GM12878 (cell line): ENCODE data around the gene TMEM229B. TPM values are rescaled to one million over a fixed set of nuclear protein-coding genes. Genes with fewer than 3 reads are reported as not detected.

Source experiments
- ATAC-seq: fragments of 200-7000 bp; cut with Tn5 transposase; 3 replicates; pipeline ENCODE4 v1.9.1; 2020; ENCODE audit warnings: mild to moderate bottlenecking, moderate library complexity
- BruUV-seq: library from RNA; stranded (reverse); fragments of 400-500 nt; replicated peaks from 2 replicates; lab custom pipeline; 2021; lab: Mats Ljungman, UMichigan
- CTCF ChIA-PET: fragments of 300-600 bp; sonication (Branson Sonifier 250); formaldehyde crosslinking; extraction: SDS; loops from one replicate; lab custom pipeline; 2021; ENCODE audit warnings: inconsistent platforms; lab: Yijun Ruan, JAX
- POLR2A ChIA-PET: fragments of 350-600 bp; formaldehyde crosslinking; extraction: SDS; loops from one replicate; lab custom pipeline; 2021; ENCODE audit warnings: inconsistent platforms; lab: Charles Lee
- RAD21 ChIA-PET: fragments of 300-600 bp; sonication (Branson Sonifier 250); formaldehyde crosslinking; loops from one replicate; lab custom pipeline; 2023; ENCODE audit warnings: antibody characterized with exemption; ENCODE audit not compliant: unreplicated experiment; lab: Charles Lee
- SMC1A ChIA-PET: fragments of 300-600 bp; sonication (Branson Sonifier 250); formaldehyde crosslinking; loops from one replicate; lab custom pipeline; 2023; ENCODE audit not compliant: unreplicated experiment, uncharacterized antibody; lab: Charles Lee
- DNase-seq: peaks from one replicate; pipeline ENCODE4 v3.0.0-alpha.2; 2011; ENCODE audit warnings: low read depth, low spot score
- FAIRE-seq: peaks from 3 replicates; lab custom pipeline; 2011; peaks lifted over from hg19 to GRCh38; lab: Jason Lieb, UNC
- H2AFZ ChIP-seq: 2 replicates; pipeline ENCODE4 v1.6.0; 2011; ENCODE audit warnings: low read depth, low read length, control low read depth; ENCODE audit not compliant: control insufficient read depth
- H3K27ac ChIP-seq: 2 replicates; pipeline ENCODE4 v1.5.1; 2011; ENCODE audit warnings: control low read depth; ENCODE audit not compliant: control insufficient read depth, insufficient read depth
- H3K27me3 ChIP-seq, 2 experiments: replicated peaks in 1 of 2; 2 replicates each; pipeline versions ENCODE4 v1.6.0 to v1.6.1; 2011; ENCODE audit warnings: low read length in 1 of 2; ENCODE audit not compliant: control insufficient read depth in 2 of 2, insufficient read depth in 2 of 2
- H3K36me3 ChIP-seq, 2 experiments: 2 replicates each; pipeline ENCODE4 v1.5.1; 2011; ENCODE audit warnings: low read length in 1 of 2; ENCODE audit not compliant: control insufficient read depth in 2 of 2, insufficient read depth in 2 of 2
- H3K4me1 ChIP-seq: 2 replicates; pipeline ENCODE4 v1.6.1; 2011; ENCODE audit warnings: mild to moderate bottlenecking, low read length, moderate library complexity, mixed read lengths; ENCODE audit not compliant: control insufficient read depth, insufficient read depth
- H3K4me2 ChIP-seq: 2 replicates; pipeline ENCODE4 v1.6.0; 2011; ENCODE audit warnings: control low read depth; ENCODE audit not compliant: control insufficient read depth, insufficient read depth
- H3K4me3 ChIP-seq: fragments of 200-600 bp; sonication (generic); 2 replicates; pipeline ENCODE4 v1.5.1; 2016
- H3K79me2 ChIP-seq: 2 replicates; pipeline ENCODE4 v1.6.0; 2011; ENCODE audit warnings: low read length; ENCODE audit not compliant: control insufficient read depth, insufficient read depth
- H3K9ac ChIP-seq: 2 replicates; pipeline ENCODE4 v1.8.0; 2011; ENCODE audit warnings: low read length, control low read depth, mixed read lengths; ENCODE audit not compliant: control insufficient read depth, insufficient read depth
- H3K9me3 ChIP-seq: replicated peaks from 3 replicates; pipeline ENCODE4 v1.5.1; 2011; ENCODE audit warnings: mild to moderate bottlenecking, low read length; ENCODE audit not compliant: control insufficient read depth, insufficient read depth
- H4K20me1 ChIP-seq: 2 replicates; pipeline ENCODE4 v1.6.0; 2011; ENCODE audit not compliant: control insufficient read depth, insufficient read depth
- ASH2L ChIP-seq: fragments of 300-600, 200-600 bp; sonication (generic); IDR thresholded peaks from 2 replicates; pipeline ENCODE4 v1.6.1; 2017; ENCODE audit warnings: low read depth, mild to moderate bottlenecking, borderline replicate concordance
- CBX5 ChIP-seq: sonication (generic); IDR thresholded peaks from 2 replicates; pipeline ENCODE4 v1.6.1; 2016; ENCODE audit warnings: low read depth, moderate library complexity, mild to moderate bottlenecking, inconsistent platforms
- CEBPB ChIP-seq, 2 experiments: fragments of 150-350 bp in 1 of 2; IDR thresholded peaks; 2 replicates each; pipeline ENCODE4 v1.6.1; 2012 to 2014; ENCODE audit warnings: low read depth in 2 of 2, low read length in 2 of 2, borderline replicate concordance in 1 of 2, inconsistent platforms in 1 of 2
- DPF2 ChIP-seq: fragments of 450-650 bp; IDR thresholded peaks from 2 replicates; pipeline ENCODE4 v1.6.1; 2017; ENCODE audit warnings: mild to moderate bottlenecking
- HCFC1 ChIP-seq: fragments of 150-350 bp; IDR thresholded peaks from 2 replicates; pipeline ENCODE4 v1.6.1; 2014; ENCODE audit warnings: low read length
- JUND ChIP-seq: IDR thresholded peaks from 2 replicates; pipeline ENCODE4 v1.6.1; 2012; ENCODE audit warnings: low read depth, mild to moderate bottlenecking, low read length, improper control_type of control experiment, moderate library complexity
- MEF2B ChIP-seq: fragments of 450-650 bp; IDR thresholded peaks from 2 replicates; pipeline ENCODE4 v1.6.1; 2018; ENCODE audit warnings: mild to moderate bottlenecking, moderate library complexity; ENCODE audit not compliant: partially characterized antibody, poor library complexity, severe bottlenecking
- NKRF ChIP-seq: fragments of 450-650 bp; conservative IDR thresholded peaks from 2 replicates; pipeline ENCODE4 v1.6.1; 2017; ENCODE audit warnings: mild to moderate bottlenecking, moderate library complexity
- PRDM15 ChIP-seq: fragments of 450-650 bp; formaldehyde crosslinking; IDR thresholded peaks from 2 replicates; pipeline ENCODE4 v1.4.0; 2020; ENCODE audit warnings: mild to moderate bottlenecking, moderate library complexity
- RELA ChIP-seq: fragments of 450-650 bp; IDR thresholded peaks from 2 replicates; pipeline ENCODE4 v1.8.0; 2014; ENCODE audit warnings: borderline replicate concordance; ENCODE audit not compliant: partially characterized antibody
- RFX5 ChIP-seq: IDR thresholded peaks from 2 replicates; pipeline ENCODE4 v1.6.1; 2011; ENCODE audit warnings: low read depth, low read length, improper control_type of control experiment
- RUNX3 ChIP-seq: IDR thresholded peaks from 2 replicates; pipeline ENCODE4 v1.6.1; 2012; ENCODE audit warnings: low read length, inconsistent platforms
- SIN3A ChIP-seq: IDR thresholded peaks from 2 replicates; pipeline ENCODE4 v1.6.1; 2012; ENCODE audit warnings: low read depth, low read length, improper control_type of control experiment
- SMAD1 ChIP-seq: fragments of 450-650 bp; IDR thresholded peaks from 2 replicates; pipeline ENCODE4 v1.6.1; 2018; ENCODE audit warnings: mild to moderate bottlenecking, low read depth; ENCODE audit not compliant: partially characterized antibody
- ZNF622 ChIP-seq: fragments of 450-650 bp; IDR thresholded peaks from 2 replicates; pipeline ENCODE4 v1.6.1; 2017; ENCODE audit warnings: mild to moderate bottlenecking, inconsistent platforms
- WGBS: methylation state at CpG from one replicate; pipeline ENCODE4 v1.1.6; 2016; ENCODE audit warnings: low lambda C conversion rate; ENCODE audit not compliant: insufficient replicate concordance, insufficient coverage; ENCODE audit errors: missing lambda C conversion rate; 5-methylcytosine and 5-hydroxymethylcytosine counted together
- in situ Hi-C: fragments of 300-500 bp; cut with MboI; formaldehyde crosslinking; loops from 9 replicates; pipeline ENCODE4 v1.14.3; 2018; ENCODE audit warnings: mixed read lengths
- intact Hi-C: fragments of 100-400 bp; cut with micrococcal nuclease; formaldehyde crosslinking; loops from one replicate; pipeline ENCODE4 v1.14.2; 2022; ENCODE audit not compliant: unreplicated experiment
- polyA plus RNA-seq, 11 experiments: library from polyadenylated mRNA; depleted of rRNA in 4 of 11; unstranded in 6 of 11; stranded (reverse) in 5 of 11; fragments of >200 nt; fragmentation: Nextera tagmentation in 4 of 11; fragmentation: Illumina TruSeq in 1 of 11; extraction: Ambion mirVana in 4 of 11; extraction: Trizol in 1 of 11; gene quantifications; 1 replicate in 1 of 11; 2 replicates in 10 of 11; pipeline versions ENCODE4 v1.2.1 to v1.2.3, GENCODE V29; 2011 to 2016; ENCODE audit warnings: inconsistent platforms in 2 of 11, missing spikeins in 2 of 11, low read depth in 1 of 11
- total RNA-seq, 4 experiments: library from RNA; depleted of rRNA in 3 of 4; stranded (reverse); fragments of >200 nt in 3 of 4; fragmentation: Illumina TruSeq in 1 of 4; extraction: Trizol in 1 of 4; gene quantifications; 2 replicates each; pipeline versions ENCODE4 v1.2.1 to v1.2.3, GENCODE V29; 2013 to 2021
- TF ChIP-seq, protein P1 (sequence below): fragments of 450-650 bp; IDR thresholded peaks from 2 replicates; pipeline ENCODE4 v1.6.1; 2014; ENCODE audit warnings: mild to moderate bottlenecking

TMEM229B gene
- total and polyA plus RNA-seq, 10 of the 15 experiments (the other 5 are each of a cell fraction or from before 2014, with no cell fraction given), result 0.24 to 5.3 (median 1.7) TPM

GRCh38 chr14:67532606-67532997, 44.1 kb upstream of the TMEM229B start:
- FAIRE-seq (no peak), DNase-seq (no peak), ATAC-seq (no peak)
- peak overlapping the region; percentile 58 for H2AFZ ChIP-seq
- peaks cover 0 to 15% of the 10 kb centered on the region in 2 experiments for H3K27me3 ChIP-seq
- in situ Hi-C loops (no loop called here), intact Hi-C loops (no loop called here)
- H3K79me2 ChIP-seq, result no peaks in the 10 kb centered on the region
- WGBS, result 24% methylated on average over 23 of the region's 23 CpGs
- no TSS peak for BruUV-seq
- CTCF ChIA-PET, result interaction anchor here (2.7 to 3.9 kb wide), 2 partner anchors 39 to 106 kb away, joined by 10 to 22 read pairs; no protein-coding TSS in a partner anchor
- H3K4me2 ChIP-seq, result peak overlapping the region; percentile 89
- H3K27ac ChIP-seq, result no peak overlapping the region
- no peaks in the 10 kb centered on the region for H3K4me1 ChIP-seq
- SMC1A ChIA-PET, result interaction anchor here (1.2 kb wide), 1 partner anchor 19 kb away, joined by 3 read pairs; no protein-coding TSS in a partner anchor
- peak overlapping the region; percentile 68 for H3K4me3 ChIP-seq
- H3K9me3 ChIP-seq, result no peaks in the 10 kb centered on the region
- H3K9ac ChIP-seq, result no peak overlapping the region; the same call in 1 of the 2 replicates
- RAD21 ChIA-PET, result interaction anchor here (1.0 kb wide), 1 partner anchor 39 kb away, joined by 3 read pairs; no protein-coding TSS in a partner anchor
- POLR2A ChIA-PET, result no interaction called here
- H4K20me1 ChIP-seq, result no peaks in the 10 kb centered on the region
- no peaks in the 10 kb centered on the region for H3K36me3 ChIP-seq
- TF ChIP-seq SMAD1 (no peak), MEF2B (no peak), ASH2L (no peak), PRDM15 (CRISPR knock-in tag) (no peak), JUND (no peak), RELA (no peak), SIN3A (no peak), RFX5 (no peak), CEBPB (IDR thresholded peaks at IDR 0.05; ENCODE audit: borderline replicate concordance in 1 of 2, low read depth in 2 of 2, low read length in 2 of 2) (no peak), ZNF622 (no peak), HCFC1 (no peak), RUNX3 (no peak), NKRF (no peak), DPF2 (no peak), CBX5 (no peak)
- TF ChIP-seq, protein P1, sequence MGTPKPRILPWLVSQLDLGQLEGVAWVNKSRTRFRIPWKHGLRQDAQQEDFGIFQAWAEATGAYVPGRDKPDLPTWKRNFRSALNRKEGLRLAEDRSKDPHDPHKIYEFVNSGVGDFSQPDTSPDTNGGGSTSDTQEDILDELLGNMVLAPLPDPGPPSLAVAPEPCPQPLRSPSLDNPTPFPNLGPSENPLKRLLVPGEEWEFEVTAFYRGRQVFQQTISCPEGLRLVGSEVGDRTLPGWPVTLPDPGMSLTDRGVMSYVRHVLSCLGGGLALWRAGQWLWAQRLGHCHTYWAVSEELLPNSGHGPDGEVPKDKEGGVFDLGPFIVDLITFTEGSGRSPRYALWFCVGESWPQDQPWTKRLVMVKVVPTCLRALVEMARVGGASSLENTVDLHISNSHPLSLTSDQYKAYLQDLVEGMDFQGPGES, result no peak
